OCI-LY1 (cell line): ENCODE data around the gene YY1AP1.
"Not testable (repeated sequence)": the region's sequence is repeated elsewhere in the genome, so short reads cannot be mapped to it uniquely, and the experiment has no call there.

Experiments
- H2AFZ ChIP-seq: fragments of 200-600 bp; sonication (generic), shearing (Covaris generic); 2 replicates; pipeline ENCODE4 v1.6.0; 2014; ENCODE audit warnings: antibody characterized with exemption, mild to moderate bottlenecking, low read length
- H3F3A ChIP-seq: fragments of 200-600 bp; sonication (generic), shearing (Covaris generic); 2 replicates; pipeline ENCODE4 v1.6.0; 2014; ENCODE audit warnings: mild to moderate bottlenecking, antibody characterized with exemption, low read length, moderate library complexity; ENCODE audit not compliant: insufficient read depth
- H3K27ac ChIP-seq: fragments of 200-600 bp; sonication (generic); 2 replicates; pipeline ENCODE4 v1.5.1; 2014; ENCODE audit warnings: low read length, mixed run types, mild to moderate bottlenecking, low read depth; ENCODE audit not compliant: poor library complexity, severe bottlenecking
- H3K27me3 ChIP-seq: fragments of 200-600 bp; sonication (generic); 2 replicates; pipeline ENCODE4 v1.6.0; 2014; ENCODE audit warnings: antibody characterized with exemption, mild to moderate bottlenecking, low read length, moderate library complexity; ENCODE audit not compliant: insufficient read depth
- H3K36me3 ChIP-seq: fragments of 200-600 bp; sonication (generic); 2 replicates; pipeline ENCODE4 v1.6.1; 2014; ENCODE audit warnings: mild to moderate bottlenecking, antibody characterized with exemption, low read length, moderate library complexity, mixed read lengths; ENCODE audit not compliant: insufficient read depth
- H3K4me1 ChIP-seq: fragments of 200-600 bp; sonication (generic); 2 replicates; pipeline ENCODE4 v1.5.1; 2014; ENCODE audit warnings: mild to moderate bottlenecking, low read length, moderate library complexity; ENCODE audit not compliant: insufficient read depth, severe bottlenecking
- H3K4me2 ChIP-seq: fragments of 200-600 bp; sonication (generic), shearing (Covaris generic); 2 replicates; pipeline ENCODE4 v1.6.1; 2014; ENCODE audit warnings: low read length
- H3K4me3 ChIP-seq: fragments of 200-600 bp; sonication (generic); 2 replicates; pipeline ENCODE4 v1.5.1; 2014; ENCODE audit warnings: low read length, low read depth, mild to moderate bottlenecking, mixed read lengths; ENCODE audit not compliant: poor library complexity, severe bottlenecking
- H3K79me2 ChIP-seq: fragments of 200-600 bp; shearing (Covaris generic); 2 replicates; pipeline ENCODE4 v1.6.1; 2016; ENCODE audit warnings: mixed run types, low read length, mixed read lengths; ENCODE audit not compliant: insufficient read depth
- H3K9ac ChIP-seq: fragments of 200-600 bp; sonication (generic), shearing (Covaris generic); 2 replicates; pipeline ENCODE4 v1.6.1; 2014; ENCODE audit warnings: mild to moderate bottlenecking, low read length, mixed read lengths
- H3K9me2 ChIP-seq: fragments of 200-600 bp; sonication (generic), shearing (Covaris generic); 2 replicates; pipeline ENCODE4 v1.6.1; 2014; ENCODE audit warnings: low read depth, mild to moderate bottlenecking, low read length, mixed read lengths
- H3K9me3 ChIP-seq: fragments of 200-600 bp; shearing (Covaris generic); 2 replicates; pipeline ENCODE4 v1.6.1; 2014; ENCODE audit warnings: low read length, mixed read lengths
- H4K20me1 ChIP-seq: fragments of 200-600 bp; sonication (generic), shearing (Covaris generic); 2 replicates; pipeline ENCODE4 v1.6.0; 2016; ENCODE audit warnings: mild to moderate bottlenecking, low read length; ENCODE audit not compliant: insufficient read depth
- CTCF ChIP-seq: fragments of 200-600 bp; sonication (generic), shearing (Covaris generic); IDR thresholded peaks from 2 replicates; pipeline ENCODE4 v1.5.1; 2017; ENCODE audit warnings: mild to moderate bottlenecking, antibody characterized with exemption, low read length, moderate library complexity, mixed read lengths
- EZH2 ChIP-seq: fragments of 200-600 bp; sonication (generic), shearing (Covaris generic); IDR thresholded peaks from 2 replicates; pipeline ENCODE4 v1.8.0; 2017; ENCODE audit warnings: borderline replicate concordance, mixed run types, mild to moderate bottlenecking, antibody characterized with exemption, low read length, moderate library complexity, mixed read lengths

Gene YY1AP1

DNA sequence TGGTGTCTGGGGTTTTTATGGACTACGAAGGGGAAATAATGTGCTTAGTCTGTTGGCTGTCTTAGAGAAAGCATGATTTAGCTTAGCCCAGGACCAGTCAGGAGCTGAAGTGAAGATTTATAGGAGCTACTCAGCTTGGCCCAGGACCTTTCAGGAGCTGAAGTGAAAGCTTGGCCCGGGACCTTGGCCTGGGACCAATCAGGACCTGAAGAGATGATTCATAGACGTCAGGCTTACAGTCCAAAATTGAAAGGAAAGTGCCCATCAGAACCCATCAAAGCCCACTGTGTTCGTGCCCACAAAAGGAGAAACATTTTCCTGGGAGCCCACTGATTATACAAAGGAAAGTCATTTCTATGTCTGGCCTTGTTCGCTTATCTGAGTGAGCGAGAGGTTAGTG lies 42.9 kb downstream of the YY1AP1 start:
- H3F3A ChIP-seq, result no peaks in the 10 kb centered on the region
- no peak overlapping the region for H3K9ac ChIP-seq
- no peaks in the 10 kb centered on the region for H4K20me1 ChIP-seq
- H3K27me3 ChIP-seq, result peaks cover 5% of the 10 kb centered on the region; the same call in 1 of the 2 replicates
- H3K4me2 ChIP-seq, result no peak overlapping the region; the same call in 1 of the 2 replicates
- peaks cover 18% of the 10 kb centered on the region for H3K4me1 ChIP-seq
- no peaks in the 10 kb centered on the region for H3K79me2 ChIP-seq
- H2AFZ ChIP-seq, result no peak overlapping the region
- H3K27ac ChIP-seq, result no peak overlapping the region
- no peak overlapping the region for H3K4me3 ChIP-seq
- no peaks in the 10 kb centered on the region for H3K9me2 ChIP-seq
- TF ChIP-seq EZH2 (no peak), CTCF (no peak)
- H3K9me3 ChIP-seq, result peaks cover 22% of the 10 kb centered on the region
- no peaks in the 10 kb centered on the region; the same call in 1 of the 2 replicates for H3K36me3 ChIP-seq

DNA sequence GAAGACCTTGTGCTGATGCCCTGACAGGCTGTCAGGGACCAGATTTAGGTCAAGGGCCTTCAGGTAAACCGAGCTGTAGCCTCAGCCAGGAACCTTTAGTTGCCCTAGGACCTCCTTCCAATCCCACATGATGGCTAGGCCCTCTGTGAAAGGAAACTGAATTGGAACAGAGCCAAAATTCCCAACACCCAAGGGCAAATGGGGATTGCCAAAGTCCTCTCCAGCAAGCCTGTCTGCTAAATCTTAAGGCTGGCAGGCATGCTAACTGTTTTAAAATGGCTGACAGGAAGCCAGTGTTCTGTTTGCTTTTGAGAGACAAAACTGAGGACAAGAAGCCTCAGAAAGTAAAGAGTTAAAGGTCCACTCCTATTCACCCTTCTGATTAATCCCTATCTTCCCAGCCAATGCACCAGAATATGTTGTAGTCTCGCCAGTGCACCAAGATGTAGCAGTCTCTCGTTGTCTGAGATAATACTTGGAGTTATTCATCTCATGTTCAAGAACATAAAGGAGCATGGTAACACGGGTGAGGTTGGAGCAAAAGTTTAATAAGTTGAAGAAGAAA lies 43.5 kb downstream of the YY1AP1 start:
- Histone ChIP-seq H2AFZ (no peak overlapping the region), H3K36me3 (no peaks in the 10 kb centered on the region; the same call in 1 of the 2 replicates), H3K4me2 (no peak overlapping the region), H3K27ac (no peak overlapping the region), H3K79me2 (no peaks in the 10 kb centered on the region), H3K9me3 (peaks cover 17% of the 10 kb centered on the region), H3K4me3 (no peak overlapping the region), H3K27me3 (peaks cover 5% of the 10 kb centered on the region; the same call in 1 of the 2 replicates), H3K4me1 (peaks cover 18% of the 10 kb centered on the region), H3F3A (no peaks in the 10 kb centered on the region), H4K20me1 (no peaks in the 10 kb centered on the region), H3K9me2 (no peaks in the 10 kb centered on the region), H3K9ac (no peak overlapping the region)
- TF ChIP-seq CTCF, result no peak
- TF ChIP-seq EZH2, result no peak

DNA sequence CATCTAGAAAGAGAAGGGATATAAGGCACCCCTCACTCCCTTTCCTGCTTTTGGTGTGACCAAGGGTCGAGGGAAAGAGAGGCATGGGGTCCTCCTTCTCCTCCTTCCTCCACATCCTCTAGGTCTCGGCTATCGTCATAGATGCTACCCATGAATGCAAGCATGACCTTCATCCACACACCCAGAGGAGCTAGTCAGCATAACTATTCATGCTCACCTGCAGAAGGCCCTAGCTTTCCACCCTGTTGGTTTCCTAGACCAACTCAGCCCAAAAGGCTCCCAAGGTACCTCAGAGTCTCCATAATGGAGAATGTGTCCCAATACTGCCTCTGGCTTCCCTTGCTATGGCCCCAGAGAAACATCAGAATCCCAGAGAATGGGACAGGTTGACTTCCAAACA lies 45.3 kb downstream of the YY1AP1 start:
- no peak overlapping the region for H3K27ac ChIP-seq
- H3K9me2 ChIP-seq, result no peaks in the 10 kb centered on the region
- no peak for TF ChIP-seq EZH2
- no peak for TF ChIP-seq CTCF
- no peaks in the 10 kb centered on the region for H3F3A ChIP-seq
- no peak overlapping the region for H3K4me3 ChIP-seq
- H3K9me3 ChIP-seq, result peaks cover 14% of the 10 kb centered on the region
- H3K36me3 ChIP-seq, result no peaks in the 10 kb centered on the region
- peaks cover 18% of the 10 kb centered on the region for H3K4me1 ChIP-seq
- no peak overlapping the region for H3K4me2 ChIP-seq
- no peak overlapping the region for H3K9ac ChIP-seq
- no peaks in the 10 kb centered on the region for H4K20me1 ChIP-seq
- peaks cover 5% of the 10 kb centered on the region; the same call in 1 of the 2 replicates for H3K27me3 ChIP-seq
- no peaks in the 10 kb centered on the region for H3K79me2 ChIP-seq
- H2AFZ ChIP-seq, result no peak overlapping the region

- not testable (repeated sequence) for H3K36me3 ChIP-seq, H3K79me2 ChIP-seq, H4K20me1 ChIP-seq, H3K27ac ChIP-seq, H3K9ac ChIP-seq, H3K27me3 ChIP-seq, H3K4me3 ChIP-seq, H3F3A ChIP-seq, H2AFZ ChIP-seq, H3K9me2 ChIP-seq, H3K4me2 ChIP-seq
- peaks cover 14% of the 10 kb centered on the region for H3K9me3 ChIP-seq
- peaks cover 18% of the 10 kb centered on the region for H3K4me1 ChIP-seq
These were observed 45.9 kb downstream of the YY1AP1 start for GRCh38 chr1:155642559-155643180.
